ENCODE measurements around the gene LAMB1. TPM values are rescaled to one million over a fixed set of nuclear protein-coding genes. Genes with fewer than 3 reads are reported as not detected.

LAMB1 gene
- total and polyA plus RNA-seq, 2 experiments from 2014 or later, result 284 to 323 TPM

DNA sequence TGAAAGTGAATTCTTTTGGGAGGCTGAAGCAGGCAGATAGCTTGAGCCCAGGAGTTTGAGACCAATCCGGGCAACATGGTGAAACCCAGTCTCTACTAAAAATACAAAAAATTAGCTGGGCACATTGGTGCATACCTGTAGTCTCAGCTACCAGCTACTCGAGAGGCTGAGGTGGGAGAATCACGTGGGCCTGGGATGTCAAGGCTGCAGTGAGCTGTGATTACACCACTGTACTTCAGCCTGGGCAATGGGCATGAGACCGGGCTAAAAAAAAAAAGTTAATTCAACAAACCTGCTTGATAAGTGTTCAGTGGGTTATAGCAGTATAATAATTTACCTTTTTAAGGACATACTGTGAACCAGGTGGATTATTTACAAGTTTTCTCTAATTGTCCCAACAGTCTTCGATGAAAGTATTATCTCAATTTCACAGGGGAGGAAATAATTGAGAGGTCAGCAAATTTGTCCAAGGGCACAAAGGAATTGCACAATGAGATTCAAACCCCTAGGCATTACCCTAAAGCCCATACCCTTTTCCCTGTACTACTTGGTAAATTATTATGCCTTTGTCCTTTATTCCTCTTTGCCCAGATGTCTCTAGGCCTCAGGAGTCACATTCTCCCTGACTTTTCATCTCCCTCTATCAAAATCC lies 125.1 kb downstream of the LAMB1 start:
- WGBS (ENCODE audit: low lambda C conversion rate, missing lambda C conversion rate), result 80% methylated on average over 5 of the region's 5 CpGs
- no peak for DNase-seq (ENCODE audit: low spot score)
- H3K36me3 ChIP-seq (replicated peaks; ENCODE audit: insufficient read depth, low read depth), result no peaks in the 10 kb centered on the region
- H3K27ac ChIP-seq, result no peak overlapping the region
- TF ChIP-seq CTCF (IDR thresholded peaks at IDR 0.05; ENCODE audit: poor library complexity), result no peak
- TF ChIP-seq EZH2phosphoT487 (IDR thresholded peaks at IDR 0.05; ENCODE audit: low read depth, severe bottlenecking, unreplicated experiment), result no peak
- no peak for TF ChIP-seq EZH2 (IDR thresholded peaks at IDR 0.05; ENCODE audit: borderline replicate concordance)
- no peaks in the 10 kb centered on the region for H3K9me2 ChIP-seq (replicated peaks; ENCODE audit: insufficient read depth)
- H4K20me1 ChIP-seq (ENCODE audit: insufficient read depth, poor library complexity, severe bottlenecking), result no peaks in the 10 kb centered on the region
- peaks cover 4% of the 10 kb centered on the region for H3K27me3 ChIP-seq
- H3K9me3 ChIP-seq (ENCODE audit: low read depth), result no peaks in the 10 kb centered on the region
- H3K4me2 ChIP-seq, result no peak overlapping the region
- no peaks in the 10 kb centered on the region for H3K79me2 ChIP-seq
- H3K4me3 ChIP-seq, result no peak overlapping the region
- no peaks in the 10 kb centered on the region for H3K4me1 ChIP-seq (ENCODE audit: insufficient read depth)
- H2AFZ ChIP-seq, result no peak overlapping the region

GRCh38 chr7:107876916-107877315 lies 126.0 kb downstream of the LAMB1 start:
- Histone ChIP-seq H2AFZ (no peak overlapping the region), H3K27ac (no peak overlapping the region), H3K27me3 (peaks cover 4% of the 10 kb centered on the region), H3K4me2 (no peak overlapping the region), H3K9me2 (replicated peaks; ENCODE audit: insufficient read depth) (no peaks in the 10 kb centered on the region), H3K4me1 (ENCODE audit: insufficient read depth) (no peaks in the 10 kb centered on the region), H3K4me3 (no peak overlapping the region), H3K79me2 (no peaks in the 10 kb centered on the region), H3K36me3 (replicated peaks; ENCODE audit: insufficient read depth, low read depth) (no peaks in the 10 kb centered on the region), H4K20me1 (ENCODE audit: insufficient read depth, poor library complexity, severe bottlenecking) (no peaks in the 10 kb centered on the region), H3K9me3 (ENCODE audit: low read depth) (no peaks in the 10 kb centered on the region)
- 43% methylated on average over 2 of the region's 2 CpGs for WGBS (ENCODE audit: low lambda C conversion rate, missing lambda C conversion rate)
- no peak for DNase-seq (ENCODE audit: low spot score)
- no peak for TF ChIP-seq CTCF (IDR thresholded peaks at IDR 0.05; ENCODE audit: poor library complexity)
- no peak for TF ChIP-seq EZH2phosphoT487 (IDR thresholded peaks at IDR 0.05; ENCODE audit: low read depth, severe bottlenecking, unreplicated experiment)
- no peak for TF ChIP-seq EZH2 (IDR thresholded peaks at IDR 0.05; ENCODE audit: borderline replicate concordance)

- Histone ChIP-seq H3K9me3 (ENCODE audit: low read depth) (no peaks in the 10 kb centered on the region), H3K4me2 (no peak overlapping the region), H3K9me2 (replicated peaks; ENCODE audit: insufficient read depth) (no peaks in the 10 kb centered on the region), H3K4me1 (ENCODE audit: insufficient read depth) (no peaks in the 10 kb centered on the region), H4K20me1 (ENCODE audit: insufficient read depth, poor library complexity, severe bottlenecking) (no peaks in the 10 kb centered on the region), H2AFZ (no peak overlapping the region), H3K4me3 (no peak overlapping the region), H3K27ac (no peak overlapping the region), H3K79me2 (no peaks in the 10 kb centered on the region), H3K36me3 (replicated peaks; ENCODE audit: insufficient read depth, low read depth) (no peaks in the 10 kb centered on the region), H3K27me3 (peaks cover 4% of the 10 kb centered on the region)
- 21% methylated on average over 6 of the region's 6 CpGs for WGBS (ENCODE audit: low lambda C conversion rate, missing lambda C conversion rate)
- peak; percentile 78 for DNase-seq (ENCODE audit: low spot score)
- peak; percentile 78 for TF ChIP-seq CTCF (IDR thresholded peaks at IDR 0.05; ENCODE audit: poor library complexity)
- no peak for TF ChIP-seq EZH2phosphoT487 (IDR thresholded peaks at IDR 0.05; ENCODE audit: low read depth, severe bottlenecking, unreplicated experiment)
Observed at GRCh38 chr7:107874605-107875446, 128.1 kb downstream of the LAMB1 start.
